NCI-H187 (cell line): ENCODE results near the gene SDK1.
"Not testable (repeated sequence)": the region's sequence is repeated elsewhere in the genome, so short reads cannot be mapped to it uniquely, and the experiment has no call there.

Source experiments
- DNase-seq, 2 experiments: peaks; one replicate each; lab custom pipeline; 2025; lab: John Stamatoyannopoulos, UW

Gene SDK1

DNA sequence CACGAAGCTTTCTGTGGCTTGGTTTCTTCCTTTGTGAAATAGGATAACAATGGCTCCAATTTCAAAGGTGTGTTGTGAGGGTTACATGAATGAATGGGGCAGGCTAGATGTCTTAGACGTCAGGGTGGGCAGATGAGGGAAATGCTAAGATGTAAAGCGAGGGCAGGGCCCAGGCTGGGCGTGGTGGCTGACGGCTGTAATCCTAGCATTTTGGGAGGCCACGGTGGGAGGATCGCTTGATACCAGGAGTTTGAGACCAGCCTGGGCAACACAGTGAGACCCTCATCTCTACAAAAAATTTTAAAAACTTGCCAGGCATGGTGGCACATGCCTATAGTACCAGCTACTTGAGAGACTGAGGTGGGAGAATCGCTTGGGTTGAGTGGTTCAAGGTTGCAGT, 773.4 kb downstream of the SDK1 start:
- DNase-seq, result no peak

- DNase-seq, result no peak
These were observed 773.9 kb downstream of the SDK1 start for GRCh38 chr7:4074994-4075393.

DNA sequence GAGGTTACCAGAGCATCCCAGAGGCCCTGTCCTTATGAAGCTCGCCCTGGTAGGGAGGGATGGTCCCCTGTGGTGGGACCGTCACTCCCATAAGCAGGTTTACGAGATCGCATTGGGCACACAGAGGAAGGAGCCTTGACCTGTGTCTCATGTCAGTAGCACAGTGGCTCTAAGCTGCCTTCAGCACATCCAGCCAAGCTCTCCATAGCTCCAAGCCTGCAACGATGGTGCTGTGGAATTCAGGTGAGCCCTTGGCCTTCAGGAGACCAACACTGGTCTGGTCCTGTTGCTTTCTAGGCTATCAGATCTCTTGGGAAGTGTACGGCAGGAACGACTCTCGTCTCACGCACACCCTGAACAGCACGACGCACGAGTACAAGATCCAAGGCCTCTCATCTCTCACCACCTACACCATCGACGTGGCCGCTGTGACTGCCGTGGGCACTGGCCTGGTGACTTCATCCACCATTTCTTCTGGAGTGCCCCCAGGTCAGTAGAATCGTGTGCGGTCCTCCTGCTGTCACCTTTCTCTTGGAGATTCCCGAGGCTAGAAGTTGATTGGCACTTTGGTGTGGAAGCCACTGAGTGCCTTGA, 775.7 kb downstream of the SDK1 start:
- DNase-seq, result no peak

DNA sequence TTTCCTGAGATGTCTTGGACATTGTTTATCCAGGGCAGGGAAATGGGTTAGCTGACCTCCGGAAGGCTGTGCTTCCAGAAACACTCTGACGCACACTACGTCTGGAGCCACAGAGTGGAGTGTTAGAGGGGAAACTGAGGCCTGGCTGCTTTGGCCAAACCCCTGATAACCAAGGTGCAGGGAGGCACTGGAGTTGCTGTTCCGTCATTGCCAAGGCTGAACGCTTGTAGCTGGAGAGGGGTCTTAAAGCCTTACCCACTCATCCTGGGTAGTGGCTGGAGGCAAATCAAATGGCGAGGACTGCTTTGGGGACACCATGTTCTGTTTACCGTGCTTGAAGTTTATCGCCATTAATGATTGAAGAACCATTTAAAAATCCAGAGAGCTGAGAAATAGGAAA, 776.9 kb downstream of the SDK1 start:
- DNase-seq, result no peak

GRCh38 chr7:4078580-4078979, 777.5 kb downstream of the SDK1 start:
- no peak for DNase-seq

DNA sequence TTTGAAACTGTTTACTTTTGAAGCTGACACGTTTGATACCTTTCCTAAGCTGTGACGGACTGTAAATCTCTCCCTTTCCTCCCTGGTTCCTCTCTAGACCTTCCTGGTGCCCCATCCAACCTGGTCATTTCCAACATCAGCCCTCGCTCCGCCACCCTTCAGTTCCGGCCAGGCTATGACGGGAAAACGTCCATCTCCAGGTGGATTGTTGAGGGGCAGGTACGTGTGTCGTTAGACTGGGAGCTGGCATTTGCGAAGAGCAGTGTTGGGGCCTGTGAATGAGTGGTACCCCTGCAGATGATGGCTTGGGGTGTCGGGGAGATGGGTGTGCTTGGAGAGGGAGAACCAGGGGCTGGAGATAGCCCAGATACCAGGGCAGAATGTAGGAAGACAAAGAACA, 778.3 kb downstream of the SDK1 start:
- no peak for DNase-seq

DNA sequence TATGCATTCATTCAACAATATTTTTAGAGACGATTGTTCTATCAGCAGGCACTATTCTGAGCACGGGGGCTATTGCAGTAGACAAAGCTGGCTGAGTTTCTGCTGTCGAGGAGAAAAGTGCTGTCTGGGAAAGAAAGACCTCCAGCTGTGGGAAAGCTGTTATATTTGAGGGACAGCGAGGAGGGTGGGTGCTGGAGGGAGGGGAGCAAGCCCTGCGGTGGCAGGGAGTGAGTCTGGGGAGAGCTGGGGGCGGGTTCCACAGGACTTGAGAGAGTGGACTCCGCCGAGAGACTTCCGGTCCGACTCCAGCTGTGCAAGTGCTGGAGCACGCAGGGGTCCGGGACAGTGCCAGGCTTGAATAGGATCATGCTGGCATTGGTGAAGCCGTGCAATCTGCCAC, 778.9 kb downstream of the SDK1 start:
- no peak for DNase-seq

- DNase-seq, result no peak
These were observed 779.9 kb downstream of the SDK1 start for GRCh38 chr7:4080954-4081353.

DNA sequence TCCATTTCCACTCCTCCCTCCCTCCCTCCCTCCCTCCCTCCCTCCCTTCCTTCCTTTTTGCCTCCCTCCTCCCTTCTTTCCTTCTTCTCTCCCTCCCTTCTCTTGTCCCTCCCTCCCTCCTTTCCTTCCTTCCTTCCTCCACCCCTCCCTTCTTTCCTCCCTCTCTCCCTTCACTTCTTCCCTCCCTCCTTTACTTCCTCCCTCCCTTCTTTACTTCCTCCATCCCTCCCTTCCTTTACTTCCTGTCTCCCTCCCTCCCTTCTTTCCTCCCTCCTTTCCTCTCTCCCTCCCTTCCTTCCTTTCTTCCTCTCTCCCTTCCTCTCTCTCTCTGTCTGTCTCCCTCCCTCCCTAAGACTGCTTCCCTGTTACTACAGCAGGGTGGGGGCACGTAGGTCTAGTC, 782.5 kb downstream of the SDK1 start:
- DNase-seq, result no peak

- no peak for DNase-seq
These were observed 783.2 kb downstream of the SDK1 start for GRCh38 chr7:4084271-4084670.

- no peak for DNase-seq
These were observed 785.1 kb downstream of the SDK1 start for GRCh38 chr7:4085937-4086691.

- no peak for DNase-seq
These were observed 785.7 kb downstream of the SDK1 start for GRCh38 chr7:4086723-4087122.

GRCh38 chr7:4091767-4092166, 790.7 kb downstream of the SDK1 start:
- no peak for DNase-seq

DNA sequence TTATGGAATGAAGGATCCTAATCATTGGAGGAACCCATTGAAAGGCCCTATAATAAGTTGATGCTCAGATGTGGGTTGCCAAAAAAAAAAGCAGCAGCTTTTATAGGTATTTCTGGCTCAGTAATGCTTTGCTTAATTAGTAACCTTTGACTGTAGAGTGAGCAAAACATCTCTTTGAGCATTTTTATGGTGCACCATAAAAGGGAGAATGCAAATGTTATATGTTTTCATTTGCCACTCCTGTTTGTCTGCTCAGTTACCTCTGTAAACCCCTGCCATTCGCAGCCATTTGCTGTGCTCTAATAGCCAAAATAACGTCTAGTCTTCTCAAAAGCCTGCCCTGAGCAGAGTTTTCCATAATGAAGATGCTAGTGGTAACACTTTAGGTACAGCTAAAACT, 792.0 kb downstream of the SDK1 start:
- DNase-seq, result no peak

DNA sequence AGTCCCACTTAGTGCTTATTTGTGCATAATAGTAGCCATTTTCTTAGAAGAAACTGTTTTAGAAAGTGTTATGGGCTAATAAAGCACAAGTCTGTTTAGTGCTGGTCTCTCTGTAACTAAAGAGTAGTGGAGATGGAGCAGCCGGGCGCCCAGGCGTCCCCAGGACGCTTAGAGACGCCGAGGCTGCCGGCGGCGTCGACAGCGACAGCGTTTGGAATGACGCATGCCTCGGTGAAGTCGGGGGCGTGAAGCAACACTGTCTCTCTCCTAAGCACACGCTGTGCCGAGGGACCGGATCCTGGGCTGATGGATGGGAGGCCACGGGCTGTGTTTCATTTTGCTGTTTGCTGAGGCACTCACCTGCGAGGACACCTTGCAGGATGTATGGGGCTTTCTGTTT, 792.4 kb downstream of the SDK1 start:
- DNase-seq, result no peak

DNA sequence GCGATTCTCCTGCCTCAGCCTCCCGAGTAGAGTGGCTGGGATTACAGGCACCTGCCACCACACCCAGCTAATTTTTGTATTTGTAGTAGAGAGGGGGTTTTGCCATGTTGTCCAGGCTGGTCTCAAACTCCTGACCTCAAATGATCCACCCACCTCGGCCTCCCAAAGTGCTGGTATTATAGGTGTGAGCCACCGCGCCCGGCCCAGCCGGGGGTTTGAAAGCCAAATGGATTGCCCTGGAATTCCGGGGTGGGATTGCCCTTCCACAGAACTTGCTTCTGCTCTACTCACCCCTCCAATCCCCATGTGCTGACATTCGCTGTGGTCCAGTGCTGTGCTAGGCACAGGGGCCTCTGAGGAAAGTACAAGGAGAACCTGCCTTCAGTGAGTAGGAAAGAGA, 793.1 kb downstream of the SDK1 start:
- DNase-seq, result not testable (repeated sequence)

DNA sequence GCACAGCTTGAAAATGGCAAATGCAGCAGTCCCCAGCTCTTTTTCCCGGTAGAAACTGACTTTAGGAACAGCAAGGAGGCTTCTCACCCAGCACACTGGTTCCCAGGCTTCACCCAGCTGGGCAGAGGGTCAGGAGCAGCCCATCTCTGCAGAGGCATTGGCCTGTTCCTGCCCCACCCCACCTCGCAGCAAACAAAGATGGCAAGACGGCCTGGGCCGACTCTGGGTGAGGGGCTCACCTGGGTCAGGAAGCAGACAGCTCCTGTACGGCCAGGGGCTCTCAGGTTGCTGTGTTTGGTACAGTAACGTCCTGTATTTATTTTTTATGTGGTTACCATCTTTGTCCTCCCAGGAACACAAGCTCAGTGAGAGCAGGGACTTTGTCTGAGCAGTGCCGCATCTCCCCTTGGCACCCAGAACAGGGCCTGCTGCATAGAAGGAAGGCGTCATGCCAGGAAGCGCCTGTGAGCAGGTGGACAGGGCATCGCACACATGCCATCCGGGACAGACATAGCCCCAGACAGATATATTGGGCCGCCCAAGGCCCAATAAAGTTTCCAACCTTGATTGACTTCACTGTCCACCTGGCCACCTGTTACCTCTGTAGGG, 796.1 kb downstream of the SDK1 start:
- no peak for DNase-seq

DNA sequence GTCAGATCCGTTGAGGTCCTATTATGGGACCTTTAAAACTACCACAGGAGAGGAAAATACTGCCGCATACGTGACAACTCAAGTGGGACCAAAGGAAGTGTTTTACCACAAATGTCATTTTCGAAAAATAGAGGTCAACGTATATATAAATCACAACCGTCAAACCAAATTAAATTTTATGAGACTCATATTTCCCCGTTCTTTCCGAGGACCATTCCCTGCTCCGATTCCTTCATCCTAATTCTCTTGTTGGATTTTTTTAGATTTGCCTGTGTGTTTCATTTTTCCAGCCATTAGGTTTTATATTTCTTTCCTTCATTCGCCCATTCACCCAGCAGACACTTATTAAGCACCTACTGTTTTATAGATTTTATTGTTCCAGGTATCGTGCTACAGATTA, 797.1 kb downstream of the SDK1 start:
- no peak for DNase-seq

DNA sequence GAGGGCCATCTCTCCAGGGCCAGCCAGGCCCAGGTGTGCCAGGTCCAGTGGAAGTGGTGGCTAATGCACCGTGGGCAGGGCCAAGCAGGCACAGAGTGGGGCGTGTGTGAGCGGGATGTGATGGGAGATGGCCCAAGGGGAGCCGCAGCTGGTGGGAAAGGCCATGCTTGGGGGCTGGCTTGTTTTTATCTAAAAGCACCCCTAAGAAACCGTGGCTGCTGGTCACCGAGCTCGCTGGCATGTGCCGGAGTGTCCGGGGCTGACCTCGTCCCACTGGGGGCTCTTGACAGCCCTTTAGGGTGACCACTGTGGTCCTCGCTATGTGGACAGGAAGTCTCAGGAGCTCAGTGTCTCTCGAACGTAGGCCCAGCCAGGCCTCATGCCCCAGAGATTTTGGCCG, 798.6 kb downstream of the SDK1 start:
- DNase-seq, result no peak

DNA sequence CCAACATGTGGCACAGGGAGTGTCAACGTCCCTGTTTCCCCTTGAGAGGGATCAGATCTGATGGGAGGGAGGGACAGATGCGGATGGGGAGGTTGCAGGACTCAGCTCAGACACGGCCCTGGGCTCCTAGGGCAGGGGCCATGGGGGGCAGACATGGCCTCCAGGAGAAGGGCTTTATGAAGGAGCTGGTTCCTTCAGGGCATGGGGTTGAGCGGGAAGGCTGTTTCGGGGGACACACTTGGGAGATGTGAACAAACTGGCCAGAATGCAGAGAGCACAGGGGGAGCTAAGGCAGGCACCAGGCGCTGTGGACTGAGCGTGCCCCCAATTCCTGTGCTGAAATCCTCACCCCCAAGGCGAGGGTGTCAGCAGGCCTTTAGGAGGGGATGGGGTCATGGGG, 799.1 kb downstream of the SDK1 start:
- DNase-seq, result no peak

DNA sequence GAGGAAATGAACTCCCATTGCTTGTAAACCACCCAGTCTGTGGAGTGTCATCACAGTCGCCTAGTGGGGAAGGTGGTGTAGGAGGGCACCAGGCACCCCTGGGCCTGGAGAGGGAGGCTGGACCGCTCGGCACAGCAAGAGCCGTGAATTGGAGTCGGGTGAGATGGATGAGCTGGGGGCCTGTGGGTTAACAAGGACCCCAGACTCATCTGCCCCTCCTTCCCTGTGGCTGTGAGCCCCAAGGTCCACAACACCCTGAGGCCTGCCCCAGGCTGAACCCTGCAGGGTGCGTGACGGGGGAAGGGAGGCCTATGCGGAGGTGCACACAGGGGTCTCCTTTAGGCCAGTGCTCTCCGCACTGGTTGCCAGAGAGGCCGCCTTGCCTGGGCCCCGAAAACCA, 799.6 kb downstream of the SDK1 start:
- no peak for DNase-seq

GRCh38 chr7:4102231-4102841, 801.3 kb downstream of the SDK1 start:
- DNase-seq, result no peak
